ENCODE data around the gene LCE1B.

LCE1B gene, protein sequence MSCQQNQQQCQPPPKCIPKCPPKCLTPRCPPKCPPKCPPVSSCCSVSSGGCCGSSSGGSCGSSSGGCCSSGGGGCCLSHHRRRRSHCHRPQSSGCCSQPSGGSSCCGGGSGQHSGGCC

DNA sequence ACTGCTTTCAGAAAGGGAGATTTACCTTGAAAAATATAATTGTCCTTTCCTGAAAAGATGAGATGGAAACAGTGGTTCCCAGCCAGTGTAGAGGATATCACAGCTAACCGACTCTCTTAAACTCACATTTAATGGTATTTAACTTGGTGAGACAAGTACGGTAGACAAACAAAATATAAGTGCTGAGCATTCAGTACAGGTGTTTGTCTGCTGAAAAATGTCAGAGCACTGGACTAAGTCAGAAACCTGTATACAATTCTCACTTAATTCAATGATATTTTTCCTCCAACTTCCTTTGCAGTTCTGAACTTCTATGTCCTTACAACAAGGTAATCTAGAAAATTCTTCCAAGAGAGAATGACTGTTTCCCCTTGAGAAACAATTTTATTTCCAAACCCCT, at the start of gene LCE1B:
TSS of gene LCE1B (plus strand) at position 301 of the 400 bp plus-strand sequence. CDS start 476 bp downstream, outside the sequence.
- TF ChIP-seq TAF1 (IDR thresholded peaks at IDR 0.05; ENCODE audit: low read depth) (no peak), ZBTB7A (IDR thresholded peaks at IDR 0.05; ENCODE audit: low read depth) (no peak), TCF12 (IDR thresholded peaks at IDR 0.05; ENCODE audit: low read depth) (no peak), FOXM1 (IDR thresholded peaks at IDR 0.05; ENCODE audit: borderline replicate concordance, low read depth) (no peak), EP300 (IDR thresholded peaks at IDR 0.05; ENCODE audit: borderline replicate concordance) (no peak), RAD21 (IDR thresholded peaks at IDR 0.05; ENCODE audit: low read depth) (no peak), CEBPB (IDR thresholded peaks at IDR 0.05) (no peak), TEAD4 (IDR thresholded peaks at IDR 0.05) (no peak), NFIC (IDR thresholded peaks at IDR 0.05) (no peak), EGR1 (IDR thresholded peaks at IDR 0.05) (no peak), YY1 (IDR thresholded peaks at IDR 0.05; ENCODE audit: low read depth) (no peak), CREB1 (IDR thresholded peaks at IDR 0.05; ENCODE audit: low read depth) (no peak)
- TF ChIP-seq, protein P1, sequence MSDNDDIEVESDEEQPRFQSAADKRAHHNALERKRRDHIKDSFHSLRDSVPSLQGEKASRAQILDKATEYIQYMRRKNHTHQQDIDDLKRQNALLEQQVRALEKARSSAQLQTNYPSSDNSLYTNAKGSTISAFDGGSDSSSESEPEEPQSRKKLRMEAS (IDR thresholded peaks at IDR 0.05) = no peak
- TF ChIP-seq, protein P2, sequence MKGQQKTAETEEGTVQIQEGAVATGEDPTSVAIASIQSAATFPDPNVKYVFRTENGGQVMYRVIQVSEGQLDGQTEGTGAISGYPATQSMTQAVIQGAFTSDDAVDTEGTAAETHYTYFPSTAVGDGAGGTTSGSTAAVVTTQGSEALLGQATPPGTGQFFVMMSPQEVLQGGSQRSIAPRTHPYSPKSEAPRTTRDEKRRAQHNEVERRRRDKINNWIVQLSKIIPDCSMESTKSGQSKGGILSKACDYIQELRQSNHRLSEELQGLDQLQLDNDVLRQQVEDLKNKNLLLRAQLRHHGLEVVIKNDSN (IDR thresholded peaks at IDR 0.05) = no peak
- TF ChIP-seq, protein P3, sequence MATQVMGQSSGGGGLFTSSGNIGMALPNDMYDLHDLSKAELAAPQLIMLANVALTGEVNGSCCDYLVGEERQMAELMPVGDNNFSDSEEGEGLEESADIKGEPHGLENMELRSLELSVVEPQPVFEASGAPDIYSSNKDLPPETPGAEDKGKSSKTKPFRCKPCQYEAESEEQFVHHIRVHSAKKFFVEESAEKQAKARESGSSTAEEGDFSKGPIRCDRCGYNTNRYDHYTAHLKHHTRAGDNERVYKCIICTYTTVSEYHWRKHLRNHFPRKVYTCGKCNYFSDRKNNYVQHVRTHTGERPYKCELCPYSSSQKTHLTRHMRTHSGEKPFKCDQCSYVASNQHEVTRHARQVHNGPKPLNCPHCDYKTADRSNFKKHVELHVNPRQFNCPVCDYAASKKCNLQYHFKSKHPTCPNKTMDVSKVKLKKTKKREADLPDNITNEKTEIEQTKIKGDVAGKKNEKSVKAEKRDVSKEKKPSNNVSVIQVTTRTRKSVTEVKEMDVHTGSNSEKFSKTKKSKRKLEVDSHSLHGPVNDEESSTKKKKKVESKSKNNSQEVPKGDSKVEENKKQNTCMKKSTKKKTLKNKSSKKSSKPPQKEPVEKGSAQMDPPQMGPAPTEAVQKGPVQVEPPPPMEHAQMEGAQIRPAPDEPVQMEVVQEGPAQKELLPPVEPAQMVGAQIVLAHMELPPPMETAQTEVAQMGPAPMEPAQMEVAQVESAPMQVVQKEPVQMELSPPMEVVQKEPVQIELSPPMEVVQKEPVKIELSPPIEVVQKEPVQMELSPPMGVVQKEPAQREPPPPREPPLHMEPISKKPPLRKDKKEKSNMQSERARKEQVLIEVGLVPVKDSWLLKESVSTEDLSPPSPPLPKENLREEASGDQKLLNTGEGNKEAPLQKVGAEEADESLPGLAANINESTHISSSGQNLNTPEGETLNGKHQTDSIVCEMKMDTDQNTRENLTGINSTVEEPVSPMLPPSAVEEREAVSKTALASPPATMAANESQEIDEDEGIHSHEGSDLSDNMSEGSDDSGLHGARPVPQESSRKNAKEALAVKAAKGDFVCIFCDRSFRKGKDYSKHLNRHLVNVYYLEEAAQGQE (IDR thresholded peaks at IDR 0.05; ENCODE audit: low read depth) = no peak

DNA sequence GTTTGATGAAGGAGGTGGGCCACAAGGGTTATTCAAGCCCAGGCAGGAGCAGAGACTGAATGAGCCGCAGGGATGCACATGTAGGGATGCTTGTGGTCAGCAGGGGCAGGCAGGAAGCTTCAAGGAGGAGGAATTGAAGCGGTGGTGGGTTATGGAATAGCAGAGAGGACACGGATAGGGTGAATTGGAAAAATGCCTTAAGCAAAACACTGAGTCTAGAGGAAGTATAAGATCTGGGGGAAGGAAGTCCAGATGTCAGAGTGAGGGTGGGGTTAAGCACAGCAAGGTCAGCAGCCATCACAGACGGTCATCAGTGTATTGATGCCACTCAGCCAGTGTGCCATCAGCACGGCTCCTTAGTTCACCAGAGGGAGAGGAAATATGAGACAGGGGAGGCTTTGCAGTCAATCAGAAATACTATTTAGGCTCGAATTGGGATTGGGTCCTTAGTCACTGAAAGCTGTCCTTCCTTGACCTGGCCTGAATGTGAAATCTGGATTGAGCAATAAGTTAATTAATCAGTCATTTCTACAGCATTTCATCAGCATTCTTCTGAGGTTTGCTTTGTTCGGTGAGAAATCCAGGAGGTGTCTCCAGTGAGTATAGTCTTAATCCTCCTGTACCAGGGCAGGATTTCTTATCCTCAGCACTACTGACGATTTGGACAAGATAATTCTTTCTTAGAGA, 42.8 kb upstream of the LCE1B start:
- TF ChIP-seq CREB1 (IDR thresholded peaks at IDR 0.05; ENCODE audit: low read depth) = no peak
- no peak for TF ChIP-seq EP300 (IDR thresholded peaks at IDR 0.05; ENCODE audit: borderline replicate concordance)
- no peak for TF ChIP-seq TCF12 (IDR thresholded peaks at IDR 0.05; ENCODE audit: low read depth)
- no peak for TF ChIP-seq NFIC (IDR thresholded peaks at IDR 0.05)
- no peak for TF ChIP-seq EGR1 (IDR thresholded peaks at IDR 0.05)
- TF ChIP-seq TAF1 (IDR thresholded peaks at IDR 0.05; ENCODE audit: low read depth) = no peak
- no peak for TF ChIP-seq ZBTB7A (IDR thresholded peaks at IDR 0.05; ENCODE audit: low read depth)
- TF ChIP-seq, protein P2 (IDR thresholded peaks at IDR 0.05) = no peak
- TF ChIP-seq, protein P3 (IDR thresholded peaks at IDR 0.05; ENCODE audit: low read depth) = no peak

DNA sequence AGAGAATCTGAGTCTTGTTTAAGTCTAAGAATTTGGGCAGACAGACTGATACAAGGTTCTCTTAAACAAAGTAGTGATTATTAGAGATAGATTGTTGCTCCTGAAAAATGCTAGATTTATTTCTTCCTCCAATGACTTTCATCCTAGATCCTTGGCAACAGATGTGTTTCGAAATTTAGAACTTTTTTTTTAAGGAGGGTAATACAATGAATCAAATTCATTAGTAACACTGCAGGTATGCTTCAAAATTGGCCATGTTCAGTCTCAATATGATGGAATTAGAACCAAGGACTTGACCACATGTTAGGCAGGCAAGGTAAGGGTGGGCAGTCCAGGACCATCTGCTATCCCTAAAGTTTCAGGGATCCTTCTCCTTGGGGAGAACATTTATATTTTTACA, 41.4 kb upstream of the LCE1B start:
- TF ChIP-seq YY1 (IDR thresholded peaks at IDR 0.05; ENCODE audit: low read depth) = no peak
- no peak for TF ChIP-seq RAD21 (IDR thresholded peaks at IDR 0.05; ENCODE audit: low read depth)
- TF ChIP-seq ZBTB7A (IDR thresholded peaks at IDR 0.05; ENCODE audit: low read depth) = no peak
- TF ChIP-seq, protein P2 (IDR thresholded peaks at IDR 0.05) = no peak
- no peak for TF ChIP-seq FOXM1 (IDR thresholded peaks at IDR 0.05; ENCODE audit: borderline replicate concordance, low read depth)
- no peak for TF ChIP-seq CEBPB (IDR thresholded peaks at IDR 0.05)
- TF ChIP-seq TCF12 (IDR thresholded peaks at IDR 0.05; ENCODE audit: low read depth) = no peak
- no peak for TF ChIP-seq NFIC (IDR thresholded peaks at IDR 0.05)
- TF ChIP-seq, protein P1 (IDR thresholded peaks at IDR 0.05) = no peak
- TF ChIP-seq EGR1 (IDR thresholded peaks at IDR 0.05) = no peak
- no peak for TF ChIP-seq CREB1 (IDR thresholded peaks at IDR 0.05; ENCODE audit: low read depth)

DNA sequence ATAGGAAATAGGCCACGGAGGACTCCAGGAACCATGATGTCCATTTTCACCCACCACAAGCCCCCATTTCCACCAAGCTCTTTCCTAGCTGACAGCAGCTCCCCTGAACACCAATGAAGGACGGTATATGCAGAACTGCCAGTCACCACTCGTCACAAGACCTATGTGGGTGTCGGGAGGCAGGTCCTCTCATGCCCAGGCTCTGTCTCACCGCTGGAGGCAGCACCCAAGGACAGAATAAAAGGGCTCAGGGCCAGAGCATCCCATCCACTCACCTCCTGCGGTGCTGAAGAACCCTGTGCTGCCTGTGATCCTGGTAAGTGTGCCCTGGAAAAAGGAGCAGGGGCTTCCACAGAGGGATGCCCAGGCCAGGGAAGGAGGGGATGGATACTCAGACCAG, 36.9 kb upstream of the LCE1B start, which contains the start of gene LCE1F:
TSS of gene LCE1F (plus strand) at position 266 of the 400 bp plus-strand sequence. CDS start 1,232 bp downstream, outside the sequence.
- TF ChIP-seq RAD21 (IDR thresholded peaks at IDR 0.05; ENCODE audit: low read depth) (no peak), NFIC (IDR thresholded peaks at IDR 0.05) (no peak), EP300 (IDR thresholded peaks at IDR 0.05; ENCODE audit: borderline replicate concordance) (no peak), FOXM1 (IDR thresholded peaks at IDR 0.05; ENCODE audit: borderline replicate concordance, low read depth) (no peak), CEBPB (IDR thresholded peaks at IDR 0.05) (no peak), EGR1 (IDR thresholded peaks at IDR 0.05) (no peak), TCF12 (IDR thresholded peaks at IDR 0.05; ENCODE audit: low read depth) (no peak), CREB1 (IDR thresholded peaks at IDR 0.05; ENCODE audit: low read depth) (no peak), TAF1 (IDR thresholded peaks at IDR 0.05; ENCODE audit: low read depth) (no peak), YY1 (IDR thresholded peaks at IDR 0.05; ENCODE audit: low read depth) (no peak), TEAD4 (IDR thresholded peaks at IDR 0.05) (no peak)
- TF ChIP-seq, protein P1 (IDR thresholded peaks at IDR 0.05) = no peak
- TF ChIP-seq, protein P3 (IDR thresholded peaks at IDR 0.05; ENCODE audit: low read depth) = no peak
- TF ChIP-seq, protein P2 (IDR thresholded peaks at IDR 0.05) = no peak
